Testis (tissue), 3 donors: ENCODE results near the gene MXD1. TPM values are rescaled to one million over a fixed set of nuclear protein-coding genes. Genes with fewer than 3 reads are reported as not detected.
"Not testable (repeated sequence)": the region's sequence is repeated elsewhere in the genome, so short reads cannot be mapped to it uniquely, and the experiment has no call there.

Source experiments
- DNase-seq: peaks from one replicate; pipeline ENCODE4 v3.0.0-alpha.2; 2019
- H3K27ac ChIP-seq, 2 donors: fragments of 200-600 bp; sonication (generic); one replicate each; pipeline ENCODE4 v1.5.1; 2019
- H3K27me3 ChIP-seq: fragments of 200-600 bp; sonication (generic); one replicate; pipeline ENCODE4 v1.5.1; 2019
- H3K36me3 ChIP-seq: fragments of 200-600 bp; sonication (generic); one replicate; pipeline ENCODE4 v1.5.1; 2017; ENCODE audit warnings: low read depth; ENCODE audit errors: missing control alignments
- H3K4me1 ChIP-seq: fragments of 200-600 bp; sonication (generic); one replicate; pipeline ENCODE4 v1.5.1; 2019
- H3K4me3 ChIP-seq, 2 donors: fragments of 200-600 bp; sonication (generic); one replicate each; pipeline ENCODE4 v1.5.1; 2017 to 2019
- H3K9me3 ChIP-seq: fragments of 200-600 bp; sonication (generic); one replicate; pipeline ENCODE4 v1.5.1; 2017
- POLR2A ChIP-seq: fragments of 450-650 bp; IDR thresholded peaks from one replicate; pipeline ENCODE4 v1.6.1; 2017; ENCODE audit warnings: antibody characterized with exemption, mild to moderate bottlenecking, moderate library complexity
- WGBS, 2 donors: methylation state at CpG; one replicate each; pipeline ENCODE4 v1.1.5; 2018; 5-methylcytosine and 5-hydroxymethylcytosine counted together
- intact Hi-C: fragments of 100-400 bp; cut with DNase I; formaldehyde crosslinking; loops from one replicate; pipeline ENCODE4 v1.15.1; 2023; ENCODE audit warnings: low total_unique reads
- polyA plus RNA-seq: library from polyadenylated mRNA; stranded (reverse); fragments of 350-450 nt; fragmentation: Illumina TruSeq; extraction: RNeasy Lipid Tissue Mini Kit (QIAGEN cat#74804); gene quantifications from one replicate; pipeline ENCODE4 v1.2.3, GENCODE V29; 2014; ENCODE audit warnings: low read depth, low replicate concordance; ENCODE audit not compliant: insufficient read depth
- total RNA-seq, 2 donors: library from RNA; depleted of rRNA; stranded (reverse); fragments of >200 nt; gene quantifications; one replicate each; pipeline ENCODE4 v1.2.3, GENCODE V29; 2016
- TF ChIP-seq, protein P1 (sequence below), 3 experiments: fragments of 450-650 bp in 2 of 3; fragments of 200-600 bp in 1 of 3; sonication (generic) in 1 of 3; IDR thresholded peaks; one replicate each; pipeline ENCODE4 v1.5.1; 2016 to 2019; ENCODE audit warnings: antibody characterized with exemption in 3 of 3, mild to moderate bottlenecking in 2 of 3, moderate library complexity in 1 of 3

MXD1 gene
- total and polyA plus RNA-seq, 3 donors from 2014 or later, result 8.4 to 16.8 (median 11.0) TPM

DNA sequence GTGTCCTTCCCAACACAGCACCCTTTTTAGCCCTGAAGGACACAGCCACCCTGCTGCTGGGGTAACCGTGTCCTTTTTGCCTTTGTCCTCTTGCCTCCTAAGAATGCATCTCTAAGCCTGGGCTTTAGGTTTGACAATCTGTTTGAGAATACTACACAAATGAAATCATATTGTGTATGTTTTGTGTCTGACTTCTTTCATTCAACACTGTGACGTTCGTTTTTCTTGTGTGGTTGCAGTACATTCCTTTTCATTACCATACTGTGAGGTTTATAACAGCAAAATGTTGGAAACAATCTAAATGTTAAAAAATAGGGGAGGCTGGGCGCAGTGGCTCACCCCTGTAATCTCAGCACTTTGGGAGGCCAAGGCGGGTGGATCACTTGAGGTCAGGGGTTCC lies 35.3 kb downstream of the MXD1 start:
- intact Hi-C loops, result no loop called here
- no peak for DNase-seq
- H3K36me3 ChIP-seq, result no peaks in the 10 kb centered on the region
- peaks cover 8% of the 10 kb centered on the region for H3K4me1 ChIP-seq
- no peak for TF ChIP-seq POLR2A
- TF ChIP-seq, protein P1, sequence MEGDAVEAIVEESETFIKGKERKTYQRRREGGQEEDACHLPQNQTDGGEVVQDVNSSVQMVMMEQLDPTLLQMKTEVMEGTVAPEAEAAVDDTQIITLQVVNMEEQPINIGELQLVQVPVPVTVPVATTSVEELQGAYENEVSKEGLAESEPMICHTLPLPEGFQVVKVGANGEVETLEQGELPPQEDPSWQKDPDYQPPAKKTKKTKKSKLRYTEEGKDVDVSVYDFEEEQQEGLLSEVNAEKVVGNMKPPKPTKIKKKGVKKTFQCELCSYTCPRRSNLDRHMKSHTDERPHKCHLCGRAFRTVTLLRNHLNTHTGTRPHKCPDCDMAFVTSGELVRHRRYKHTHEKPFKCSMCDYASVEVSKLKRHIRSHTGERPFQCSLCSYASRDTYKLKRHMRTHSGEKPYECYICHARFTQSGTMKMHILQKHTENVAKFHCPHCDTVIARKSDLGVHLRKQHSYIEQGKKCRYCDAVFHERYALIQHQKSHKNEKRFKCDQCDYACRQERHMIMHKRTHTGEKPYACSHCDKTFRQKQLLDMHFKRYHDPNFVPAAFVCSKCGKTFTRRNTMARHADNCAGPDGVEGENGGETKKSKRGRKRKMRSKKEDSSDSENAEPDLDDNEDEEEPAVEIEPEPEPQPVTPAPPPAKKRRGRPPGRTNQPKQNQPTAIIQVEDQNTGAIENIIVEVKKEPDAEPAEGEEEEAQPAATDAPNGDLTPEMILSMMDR (IDR thresholded peaks at IDR 0.05), result no peak
- H3K4me3 ChIP-seq, result no peak overlapping the region
- no peaks in the 10 kb centered on the region for H3K9me3 ChIP-seq
- WGBS, 2 donors, result 86 to 89% methylated on average over 5 of the region's 5 CpGs
- no peak overlapping the region for H3K27ac ChIP-seq
- H3K27me3 ChIP-seq, result no peaks in the 10 kb centered on the region

DNA sequence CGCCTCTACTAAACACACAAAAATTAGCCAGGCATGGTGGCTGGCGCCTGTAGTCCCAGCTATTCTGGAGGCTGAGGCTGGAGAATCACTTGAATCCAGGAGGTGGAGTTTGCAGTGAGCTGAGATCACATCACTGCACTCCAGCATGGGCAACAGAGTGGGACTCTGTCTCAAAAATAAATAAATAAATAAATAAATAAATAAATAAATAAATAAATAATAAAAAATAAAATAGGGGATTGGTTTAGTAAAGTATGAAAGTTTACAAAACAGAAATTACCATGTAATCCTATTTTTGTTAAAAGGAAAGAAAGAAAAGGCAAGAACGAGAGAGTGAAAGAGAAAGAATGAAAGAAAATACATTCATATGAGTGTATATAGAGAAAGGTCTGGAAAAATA lies 35.8 kb downstream of the MXD1 start:
- H3K27ac ChIP-seq, DNase-seq, intact Hi-C loops, H3K27me3 ChIP-seq, H3K4me3 ChIP-seq, H3K4me1 ChIP-seq, H3K9me3 ChIP-seq, H3K36me3 ChIP-seq: not testable (repeated sequence)
- 88 to 95% methylated on average over 3 of the region's 3 CpGs for WGBS, 2 donors

DNA sequence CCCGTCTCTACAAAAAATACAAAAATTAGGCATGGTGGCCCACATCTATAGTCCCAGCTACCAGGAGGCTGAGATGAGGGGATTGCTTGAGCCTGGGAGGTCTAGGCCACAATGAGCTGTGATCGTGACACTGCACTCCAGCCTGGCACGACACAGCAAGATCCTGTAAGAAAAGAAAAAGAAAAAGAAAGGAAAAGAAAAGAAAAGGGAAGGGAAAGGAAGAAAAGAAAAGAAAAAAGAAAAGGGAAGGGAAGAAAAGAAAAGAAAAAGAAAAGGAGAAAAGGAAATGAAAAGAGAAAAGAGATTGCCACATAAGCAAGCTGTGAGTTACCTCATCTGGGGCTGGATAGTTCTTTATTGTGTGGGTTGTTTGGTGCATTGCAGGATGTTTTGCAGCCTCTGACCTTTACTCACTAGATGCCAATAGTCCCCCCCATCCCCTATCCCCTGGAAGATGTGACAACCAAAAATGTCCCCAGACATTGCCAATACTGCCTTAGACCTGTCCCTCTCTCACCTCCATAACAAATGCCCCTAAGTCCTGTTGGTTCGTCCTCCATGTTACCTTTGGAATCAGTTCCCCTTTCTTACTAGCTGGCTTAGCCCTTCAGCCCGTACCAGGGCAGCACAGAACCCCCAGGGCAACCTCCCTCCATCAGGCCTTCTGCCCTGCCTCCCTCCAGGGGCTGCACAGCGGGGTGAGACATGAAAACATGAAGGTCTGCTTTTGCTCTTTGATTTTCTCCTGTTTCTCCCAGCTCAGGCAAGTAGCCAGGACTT lies 37.6 kb downstream of the MXD1 start:
- WGBS, 2 donors, result 86 to 93% methylated on average over 6 of the region's 6 CpGs
- no peaks in the 10 kb centered on the region for H3K36me3 ChIP-seq
- intact Hi-C loops, result no loop called here
- H3K4me1 ChIP-seq, result peaks cover 4% of the 10 kb centered on the region
- no peak overlapping the region for H3K27ac ChIP-seq
- no peaks in the 10 kb centered on the region for H3K27me3 ChIP-seq
- DNase-seq, result no peak
- no peak overlapping the region for H3K4me3 ChIP-seq
- no peaks in the 10 kb centered on the region for H3K9me3 ChIP-seq
- no peak for TF ChIP-seq POLR2A
- TF ChIP-seq, protein P1 (IDR thresholded peaks at IDR 0.05), result no peak

DNA sequence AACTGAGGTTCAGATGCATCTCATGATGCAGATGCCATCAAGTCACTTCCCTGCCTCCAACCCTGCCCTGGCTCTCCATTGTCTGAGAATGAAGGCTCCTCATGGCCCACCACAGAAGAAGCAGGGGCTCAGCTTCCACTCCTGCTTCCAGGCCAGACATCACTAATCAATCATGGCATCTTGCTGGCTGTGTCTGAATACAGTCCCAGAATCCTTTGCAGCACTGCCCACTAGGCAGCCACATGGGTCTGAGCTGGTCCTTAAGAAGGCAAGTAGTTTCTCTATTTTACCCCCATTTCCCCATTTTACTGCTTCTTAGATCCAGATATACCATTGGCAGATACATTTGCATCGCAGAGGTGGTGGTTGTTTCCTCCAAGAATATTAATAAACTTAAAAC lies 39.2 kb downstream of the MXD1 start:
- intact Hi-C loops, result no loop called here
- DNase-seq, result no peak
- H3K36me3 ChIP-seq, result no peaks in the 10 kb centered on the region
- H3K27ac ChIP-seq, result no peak overlapping the region
- TF ChIP-seq, protein P1 (IDR thresholded peaks at IDR 0.05), result no peak
- TF ChIP-seq POLR2A, result no peak
- no peaks in the 10 kb centered on the region for H3K27me3 ChIP-seq
- H3K9me3 ChIP-seq, result no peaks in the 10 kb centered on the region
- no peaks in the 10 kb centered on the region for H3K4me1 ChIP-seq
- no peak overlapping the region for H3K4me3 ChIP-seq
- WGBS, 2 donors, result 94 to 96% methylated on average over 1 of the region's 1 CpG

DNA sequence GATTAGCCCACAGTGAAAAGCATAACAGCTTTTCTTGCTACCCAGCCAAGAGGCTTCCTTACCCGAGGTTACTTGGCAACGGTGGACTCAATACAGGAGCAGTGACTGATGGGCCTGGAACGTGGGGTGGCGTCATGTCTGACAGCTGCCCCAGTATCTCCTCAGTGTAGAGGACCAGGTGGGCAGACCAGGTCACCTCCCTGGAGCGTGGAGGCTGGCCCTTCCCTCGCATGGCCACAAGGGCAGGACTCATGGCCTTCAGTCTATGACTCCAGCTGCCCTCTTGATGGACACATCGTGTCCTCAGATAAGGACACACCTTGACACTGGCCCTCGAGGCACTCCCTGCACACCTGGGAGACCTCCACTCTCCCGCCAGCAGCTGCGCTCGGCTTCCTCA lies 40.1 kb downstream of the MXD1 start:
- H3K27me3 ChIP-seq, result no peaks in the 10 kb centered on the region
- no peaks in the 10 kb centered on the region for H3K9me3 ChIP-seq
- no peak overlapping the region for H3K4me3 ChIP-seq
- H3K4me1 ChIP-seq, result no peaks in the 10 kb centered on the region
- intact Hi-C loops, result no loop called here
- no peak for DNase-seq
- no peak overlapping the region for H3K27ac ChIP-seq
- TF ChIP-seq POLR2A, result no peak
- TF ChIP-seq, protein P1 (IDR thresholded peaks at IDR 0.05), result no peak
- WGBS, 2 donors, result 84 to 98% methylated on average over 9 to 11 of the region's 11 CpGs
- H3K36me3 ChIP-seq, result no peaks in the 10 kb centered on the region
